ENCODE data around the gene VTCN1. TPM values are rescaled to one million over a fixed set of nuclear protein-coding genes. Genes with fewer than 3 reads are reported as not detected.

The VTCN1 gene
- total and polyA plus RNA-seq, 2 of the 8 experiments (the other 6 are each of a cell fraction or from before 2014, with no cell fraction given), result 0.32 TPM; not detected in 1

DNA sequence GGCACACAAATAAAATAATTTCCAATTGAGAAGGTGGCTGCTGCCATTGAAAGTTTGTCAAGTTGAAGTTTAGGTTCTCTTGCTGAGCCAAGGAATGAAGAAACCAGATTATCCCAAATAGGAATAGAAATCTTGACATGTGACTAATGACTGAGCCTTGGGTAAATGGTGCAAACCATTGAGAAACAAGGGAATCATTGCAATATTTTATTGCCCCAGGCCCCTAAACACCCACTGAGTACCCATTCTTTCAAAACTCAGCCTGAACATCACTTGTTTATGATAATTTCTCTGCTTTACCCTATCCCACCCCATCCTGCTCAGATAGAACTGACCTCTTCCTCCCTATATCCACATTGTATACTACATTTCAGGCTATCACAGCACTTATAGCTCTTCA lies 46.6 kb upstream of the VTCN1 start:
- no peak overlapping the region for H2AFZ ChIP-seq (ENCODE audit: low read length)

More for the DNA sequence above, 46.6 kb upstream of the VTCN1 start:
- no peaks in the 10 kb centered on the region for H3K27me3 ChIP-seq (replicated peaks in 1 of 4; ENCODE audit: control insufficient read depth in 3 of 4, extremely low read depth in 1 of 4, insufficient read depth in 3 of 4, low read length in 3 of 4)
- no peak overlapping the region for H2BK5ac ChIP-seq (ENCODE audit: low read depth, low read length)
- no peak overlapping the region for H3K4me3 ChIP-seq (ENCODE audit: extremely low read depth in 1 of 4, insufficient read depth in 2 of 4, low read depth in 3 of 4, low read length in 4 of 4)
- no peak overlapping the region for H3K4me2 ChIP-seq (ENCODE audit: insufficient read depth in 1 of 2, low read depth in 2 of 2, low read length in 2 of 2)
- H3K4ac ChIP-seq (replicated peaks; ENCODE audit: insufficient read length, low read depth, low read length), result no peak overlapping the region
- no peak overlapping the region for H4K91ac ChIP-seq (replicated peaks; ENCODE audit: insufficient read length, low read length)
- no peak overlapping the region for H4K8ac ChIP-seq (ENCODE audit: extremely low read depth, insufficient read depth, low read length)
- CTCF ChIA-PET (ENCODE audit: partially characterized antibody), result interaction anchor here (0.5 to 1.3 kb wide), 3 partner anchors 19 to 135 kb away, joined by 3 to 4 read pairs (median 3); no protein-coding TSS in a partner anchor
- no peak overlapping the region for H3K56ac ChIP-seq (replicated peaks; ENCODE audit: insufficient read length, low read depth, low read length)
- peaks cover 0 to 3% (median 0%) of the 10 kb centered on the region in 4 experiments; a peak in 2 of 8 replicates for H3K36me3 ChIP-seq (ENCODE audit: control insufficient read depth in 2 of 4, insufficient read depth in 4 of 4, low read length in 3 of 4)
- no peak overlapping the region for H2AK5ac ChIP-seq (ENCODE audit: low read depth, low read length)
- no peaks in the 10 kb centered on the region for H3K79me1 ChIP-seq (ENCODE audit: low read depth, low read length)
- no peak overlapping the region for H3K27ac ChIP-seq (ENCODE audit: low read depth, low read length)
- no peak overlapping the region for H3K14ac ChIP-seq (ENCODE audit: insufficient read length)
- no peaks in the 10 kb centered on the region for H4K20me1 ChIP-seq (replicated peaks in 1 of 2; ENCODE audit: control insufficient read depth in 1 of 2, insufficient read depth in 2 of 2, low read length in 2 of 2)
- no peak for TF ChIP-seq RBBP5 (IDR thresholded peaks at IDR 0.05; ENCODE audit: borderline replicate concordance, low read depth, low read length)
- H3K18ac ChIP-seq (ENCODE audit: extremely low read depth, low read length), result no peak overlapping the region
- FAIRE-seq, result no peak
- DNase-seq (ENCODE audit: low read depth in 1 of 2, low spot score in 2 of 2), result no peak
- H3K4me1 ChIP-seq (replicated peaks in 1 of 4; ENCODE audit: control insufficient read depth in 3 of 4, insufficient read depth in 4 of 4, low read length in 3 of 4), result 0 out of 7 replicates have a peak, but pooled peaks cover 0 to 2% (median 0%) of the 10 kb centered on the region in 4 experiments
- H2BK15ac ChIP-seq (ENCODE audit: low read length), result no peak overlapping the region
- no peak overlapping the region for H3K9ac ChIP-seq (replicated peaks in 1 of 4; ENCODE audit: extremely low read depth in 1 of 4, low read depth in 3 of 4, low read length in 3 of 4)
- H2BK12ac ChIP-seq (ENCODE audit: low read depth, low read length), result no peak overlapping the region
- POLR2A ChIA-PET (ENCODE audit: partially characterized antibody), result interaction anchor here (2.0 kb wide), 1 partner anchor 13 kb away, joined by 4 read pairs; no protein-coding TSS in a partner anchor
- no peak overlapping the region for H2BK20ac ChIP-seq (ENCODE audit: low read length)
- H3K9me3 ChIP-seq (ENCODE audit: insufficient read depth in 2 of 2, low read depth in 1 of 2, low read length in 1 of 2), result peaks cover 21 to 23% of the 10 kb centered on the region in 2 experiments
- no peaks in the 10 kb centered on the region for H3K79me2 ChIP-seq (ENCODE audit: control insufficient read depth in 1 of 2, insufficient read depth in 2 of 2, low read length in 2 of 2)
- H3K23me2 ChIP-seq (ENCODE audit: low read depth, low read length), result no peaks in the 10 kb centered on the region
- H2BK120ac ChIP-seq (replicated peaks; ENCODE audit: low read depth, low read length), result no peak overlapping the region
- no peak overlapping the region for H4K5ac ChIP-seq (ENCODE audit: insufficient read length, low read depth, low read length)
- no peak overlapping the region for H3K23ac ChIP-seq (ENCODE audit: insufficient read length)

All from H1 (cell line).